Posterior vena cava (tissue), 2 donors: Measurements from ENCODE around the gene PIGT. TPM values are rescaled to one million over a fixed set of nuclear protein-coding genes. Genes with fewer than 3 reads are reported as not detected.

ENCODE experiments used
- DNase-seq: peaks from one replicate; pipeline ENCODE4 v3.0.0-alpha.2; 2020; ENCODE audit warnings: low spot score
- intact Hi-C, 2 donors: fragments of 100-400 bp; cut with DNase I; formaldehyde crosslinking; loops; one replicate each; pipeline versions ENCODE4 v1.14.1 to v1.14.2; 2022 to 2023
- total RNA-seq, 2 donors: library from RNA; stranded (reverse); fragmentation: NEBNext Ultra II Directional; extraction: Animal tissue kit (Norgen Biotek cat#: 25700); gene quantifications; one replicate each; pipeline ENCODE4 v1.2.1, GENCODE V29; 2021
- donor health status: DM: yes; HTN: yes; CAD: no.
- donor health status: DM: yes; HTN: yes; CAD: no.

Gene PIGT
- total RNA-seq, 2 donors from 2014 or later = 120 to 138 TPM

GRCh38 chr20:45394221-45395113 lies 21.5 kb upstream of the PIGT start:
- intact Hi-C loops = no loop called here
- DNase-seq = no peak

GRCh38 chr20:45395114-45395415 lies 20.9 kb upstream of the PIGT start:
- DNase-seq = no peak
- intact Hi-C loops = no loop called here

- intact Hi-C loops = no loop called here
- DNase-seq = no peak
Measured at GRCh38 chr20:45399018-45399417, 16.9 kb upstream of the PIGT start.

GRCh38 chr20:45400346-45401031 lies 15.5 kb upstream of the PIGT start:
- DNase-seq = no peak
- intact Hi-C loops = no loop called here

- intact Hi-C loops = no loop called here
- no peak for DNase-seq
Measured at GRCh38 chr20:45402946-45403345, 13.0 kb upstream of the PIGT start.

- no peak for DNase-seq
- intact Hi-C loops = no loop called here
Measured at GRCh38 chr20:45404438-45404837, 11.5 kb upstream of the PIGT start.

- intact Hi-C loops = loop anchor here (2.0 to 5.0 kb wide), 2 partner anchors 33 kb away; no protein-coding TSS in a partner anchor
- DNase-seq = peak; percentile 86
Measured at GRCh38 chr20:45405571-45406259, 10.2 kb upstream of the PIGT start.

GRCh38 chr20:45406260-45407066 lies 9.5 kb upstream of the PIGT start:
- DNase-seq = peak; percentile 94
- intact Hi-C loops = loop anchor here (2.0 to 5.0 kb wide), 2 partner anchors 34 kb away; no protein-coding TSS in a partner anchor

GRCh38 chr20:45407067-45407745 lies 8.7 kb upstream of the PIGT start:
- DNase-seq = peak; percentile 90
- intact Hi-C loops = loop anchor here (2.0 to 5.0 kb wide), 2 partner anchors 34 to 35 kb away; no protein-coding TSS in a partner anchor

GRCh38 chr20:45407783-45408645 lies 7.9 kb upstream of the PIGT start, which contains the start of gene DBNDD2:
Gene DBNDD2 (plus strand): TSS chr20:45408289. CDS start chr20:45408468, 179 bp downstream.
- intact Hi-C loops = loop anchor here (2.0 to 5.0 kb wide), 2 partner anchors 35 to 36 kb away; no protein-coding TSS in a partner anchor

GRCh38 chr20:45408646-45409213 lies 7.2 kb upstream of the PIGT start:
- intact Hi-C loops = loop anchor here in 1 of 2 donors (5.0 kb wide), 1 partner anchor 36 kb away; no protein-coding TSS in a partner anchor
- DNase-seq = no peak

More at GRCh38 chr20:45407783-45408645, 7.9 kb upstream of the PIGT start, which contains the start of gene DBNDD2:
- no peak for DNase-seq

GRCh38 chr20:45409521-45410272 lies 6.2 kb upstream of the PIGT start:
- DNase-seq = no peak
- intact Hi-C loops = loop anchor here in 1 of 2 donors (5.0 kb wide), 1 partner anchor 37 kb away; no protein-coding TSS in a partner anchor

GRCh38 chr20:45410887-45411286 lies 5.1 kb upstream of the PIGT start:
- intact Hi-C loops = no loop called here

GRCh38 chr20:45412653-45413052 lies 3.3 kb upstream of the PIGT start:
- intact Hi-C loops = no loop called here
- DNase-seq = no peak

More at GRCh38 chr20:45410887-45411286, 5.1 kb upstream of the PIGT start:
- no peak for DNase-seq

- DNase-seq = no peak
- intact Hi-C loops = no loop called here
Measured at GRCh38 chr20:45413479-45413878, 2.5 kb upstream of the PIGT start.

- intact Hi-C loops = no loop called here
- DNase-seq = no peak
Measured at GRCh38 chr20:45416917-45417316, 976 bp downstream of the PIGT start.
